Skin of body (tissue), 2 donors: ENCODE data around the gene LAPTM5. TPM values are rescaled to one million over a fixed set of nuclear protein-coding genes. Genes with fewer than 3 reads are reported as not detected.
"Not testable (repeated sequence)": the region's sequence is repeated elsewhere in the genome, so short reads cannot be mapped to it uniquely, and the experiment has no call there.

ENCODE experiments used
- DNase-seq: peaks from one replicate; lab custom pipeline; 2025; lab: John Stamatoyannopoulos, UW
- total RNA-seq: library from RNA; depleted of rRNA; stranded (reverse); fragments of >200 nt; gene quantifications from one replicate; pipeline ENCODE4 v1.2.3, GENCODE V29; 2014

The LAPTM5 gene
- total RNA-seq, 1 donor from 2014 or later: 16.8 TPM

- DNase-seq: no peak
Measured at GRCh38 chr1:30771005-30771404, 13.4 kb upstream of the LAPTM5 start.

GRCh38 chr1:30770150-30770549, 12.6 kb upstream of the LAPTM5 start:
- DNase-seq: no peak

- DNase-seq: no peak
Measured at GRCh38 chr1:30768830-30769718, 11.5 kb upstream of the LAPTM5 start.

GRCh38 chr1:30768159-30768829, 10.7 kb upstream of the LAPTM5 start:
- no peak for DNase-seq

GRCh38 chr1:30766948-30767347, 9.4 kb upstream of the LAPTM5 start:
- not testable (repeated sequence) for DNase-seq

GRCh38 chr1:30765556-30766434, 8.2 kb upstream of the LAPTM5 start:
- DNase-seq: no peak

GRCh38 chr1:30764939-30765555, 7.5 kb upstream of the LAPTM5 start:
- no peak for DNase-seq

GRCh38 chr1:30764396-30764795, 6.8 kb upstream of the LAPTM5 start:
- DNase-seq: no peak

GRCh38 chr1:30763651-30764248, 6.2 kb upstream of the LAPTM5 start:
- no peak for DNase-seq

GRCh38 chr1:30762930-30763650, 5.5 kb upstream of the LAPTM5 start:
- no peak for DNase-seq

GRCh38 chr1:30762152-30762929, 4.8 kb upstream of the LAPTM5 start:
- no peak for DNase-seq

- no peak for DNase-seq
Measured at GRCh38 chr1:30761381-30762151, 4.0 kb upstream of the LAPTM5 start.

- DNase-seq: no peak
Measured at GRCh38 chr1:30760596-30761324, 3.2 kb upstream of the LAPTM5 start.

GRCh38 chr1:30759718-30760281, 2.2 kb upstream of the LAPTM5 start:
- no peak for DNase-seq

GRCh38 chr1:30758785-30759380, 1.3 kb upstream of the LAPTM5 start:
- DNase-seq: no peak

GRCh38 chr1:30758121-30758688, 631 bp upstream of the LAPTM5 start:
- no peak for DNase-seq
